ENCODE data around the gene FKTN. TPM values are rescaled to one million over a fixed set of nuclear protein-coding genes. Genes with fewer than 3 reads are reported as not detected.
A peak's percentile ranks its signal among the peaks of the same experiment; 100 is the strongest.

The FKTN gene
- total RNA-seq (10 to 100 TPM in 2 of 5 donors, 1 to 10 TPM in 3; 1.7 to 39.7 (median 8.5) TPM), polyA plus RNA-seq (1 to 10 TPM; 1.8 to 3.6 (median 3.1) TPM)
- long read RNA-seq, donor 1 = 0 reads
- long read RNA-seq, donor 2 = 0 reads
- long read RNA-seq, donor 3 = 0 reads
- long read RNA-seq, donor 4 = 0 reads
- long read RNA-seq, donor 5, partial matches to known transcripts = 0 of 1 reads
- long read RNA-seq, donor 5, other reads (novel, unspliced or antisense) = 0 of 1 reads
- long read RNA-seq, donor 6, partial matches to known transcripts = 0 of 1 reads
- long read RNA-seq, donor 6, other reads (novel, unspliced or antisense) = 0 of 1 reads
- long read RNA-seq, donor 7, full-length matches to known transcripts = 1 of 1 reads
- long read RNA-seq, donor 7, partial matches to known transcripts = 0 of 1 reads
- long read RNA-seq, donor 7, other reads (novel, unspliced or antisense) = 0 of 1 reads
- long read RNA-seq, donor 8, partial matches to known transcripts = 0 of 1 reads
- long read RNA-seq, donor 8, other reads (novel, unspliced or antisense) = 0 of 1 reads
- long read RNA-seq, donor 9 = 0 reads
- long read RNA-seq, donor 10, full-length matches to known transcripts = 1 of 1 reads
- long read RNA-seq, donor 10, partial matches to known transcripts = 0 of 1 reads
- long read RNA-seq, donor 10, other reads (novel, unspliced or antisense) = 0 of 1 reads

DNA sequence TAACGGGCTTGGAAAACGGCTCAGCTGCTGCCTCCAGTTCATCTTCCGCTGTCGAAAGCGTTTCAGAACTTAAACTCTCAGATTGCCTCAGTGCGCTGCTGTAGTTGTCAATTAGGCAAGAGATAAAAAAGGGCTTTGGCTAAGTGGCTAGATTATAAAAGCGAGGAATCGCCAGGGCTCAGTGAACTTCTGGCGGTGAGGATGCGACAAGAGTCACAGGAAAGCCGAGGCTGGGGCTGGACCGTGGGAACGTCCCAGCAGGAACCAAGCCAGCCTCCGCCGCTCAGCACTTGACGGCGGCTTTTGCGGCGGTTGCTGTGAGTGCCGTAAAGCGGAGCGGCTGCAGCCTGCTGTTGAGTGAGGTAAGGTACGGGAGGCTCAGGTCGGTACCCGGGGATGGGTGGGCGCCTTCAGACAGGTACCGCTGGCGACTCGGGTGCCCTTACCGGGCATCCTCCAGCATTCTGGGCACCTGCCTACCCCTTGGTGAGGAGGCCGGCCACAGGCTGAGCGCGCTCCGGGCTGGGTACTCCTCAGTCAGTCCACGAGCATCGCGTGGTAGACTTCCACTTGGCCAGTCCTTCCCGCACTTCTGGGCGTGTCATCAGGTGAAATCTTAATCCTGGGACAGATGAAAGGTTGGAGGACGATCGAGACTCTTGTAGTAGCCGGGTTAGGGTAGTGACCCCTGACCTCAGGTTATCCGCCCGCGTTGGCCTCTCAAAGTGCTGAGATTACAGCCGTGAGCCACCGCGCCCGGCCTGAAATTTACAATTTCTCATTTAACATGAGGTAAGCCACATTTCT lies at the start of gene FKTN:
TSS of gene FKTN (plus strand) at position 328 of the 807 bp plus-strand sequence. CDS start 16,902 bp downstream, outside the sequence.
- Histone ChIP-seq H3K27me3 (no peaks in the 10 kb centered on the region), H3K36me3 (peaks cover 0 to under 1% (median 0%) of the 10 kb centered on the region in 4 donors), H3K4me1 (peaks cover 0 to 28% (median 15%) of the 10 kb centered on the region in 4 donors), H3K4me3 (peak within 1 kb of the TSS; percentile 63 to 86 (median 83)), H3K27ac (peak within 1 kb of the TSS; percentile 61 to 75 (median 73)), H3K9me3 (peaks cover 0 to 10% (median 2%) of the 10 kb centered on the region in 4 donors)
- peak; percentile 90 to 96 for DNase-seq
- intact Hi-C loops (cut with DNase I; ENCODE audit: low total_unique reads) = no loop called here
- WGBS, 5 donors = 0 to 1% (median 1%) methylated on average over 22 to 49 of the region's 49 CpGs
- TF ChIP-seq POLR2AphosphoS5 (IDR thresholded peaks at IDR 0.05) = peak; percentile 12 to 84 (median 74)
- TF ChIP-seq EP300 (IDR thresholded peaks at IDR 0.05) = no peak
- TF ChIP-seq POLR2A (IDR thresholded peaks at IDR 0.05) = no peak

DNA sequence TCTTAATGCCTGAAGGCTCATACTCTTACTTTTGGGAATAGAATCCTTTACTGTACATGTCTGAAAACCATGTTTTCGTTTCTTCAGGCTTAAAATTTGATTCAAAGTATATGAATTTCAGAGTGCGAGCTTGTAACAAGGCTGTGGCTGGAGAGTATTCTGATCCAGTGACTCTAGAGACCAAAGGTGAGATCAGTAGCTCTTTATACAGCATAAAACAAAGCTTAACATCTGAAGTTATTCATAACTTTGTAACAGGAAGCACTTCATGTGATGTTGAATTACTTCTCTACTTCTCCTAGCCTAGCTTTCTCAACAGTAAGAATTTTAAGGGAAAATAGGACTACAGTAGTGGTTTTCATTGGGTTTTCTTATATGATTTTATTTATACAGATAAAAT lies 49.4 kb upstream of the FKTN start:
- Histone ChIP-seq H3K27me3 (no peaks in the 10 kb centered on the region), H3K36me3 (peaks cover 0 to 7% (median 3%) of the 10 kb centered on the region in 4 donors), H3K27ac (no peak overlapping the region), H3K9me3 (no peaks in the 10 kb centered on the region), H3K4me3 (no peak overlapping the region), H3K4me1 (peaks cover 0 to 11% (median 0%) of the 10 kb centered on the region in 4 donors)
- TF ChIP-seq POLR2AphosphoS5 (IDR thresholded peaks at IDR 0.05) (no peak), EP300 (IDR thresholded peaks at IDR 0.05) (no peak), POLR2A (IDR thresholded peaks at IDR 0.05) (no peak)
- TF ChIP-seq, protein P1, sequence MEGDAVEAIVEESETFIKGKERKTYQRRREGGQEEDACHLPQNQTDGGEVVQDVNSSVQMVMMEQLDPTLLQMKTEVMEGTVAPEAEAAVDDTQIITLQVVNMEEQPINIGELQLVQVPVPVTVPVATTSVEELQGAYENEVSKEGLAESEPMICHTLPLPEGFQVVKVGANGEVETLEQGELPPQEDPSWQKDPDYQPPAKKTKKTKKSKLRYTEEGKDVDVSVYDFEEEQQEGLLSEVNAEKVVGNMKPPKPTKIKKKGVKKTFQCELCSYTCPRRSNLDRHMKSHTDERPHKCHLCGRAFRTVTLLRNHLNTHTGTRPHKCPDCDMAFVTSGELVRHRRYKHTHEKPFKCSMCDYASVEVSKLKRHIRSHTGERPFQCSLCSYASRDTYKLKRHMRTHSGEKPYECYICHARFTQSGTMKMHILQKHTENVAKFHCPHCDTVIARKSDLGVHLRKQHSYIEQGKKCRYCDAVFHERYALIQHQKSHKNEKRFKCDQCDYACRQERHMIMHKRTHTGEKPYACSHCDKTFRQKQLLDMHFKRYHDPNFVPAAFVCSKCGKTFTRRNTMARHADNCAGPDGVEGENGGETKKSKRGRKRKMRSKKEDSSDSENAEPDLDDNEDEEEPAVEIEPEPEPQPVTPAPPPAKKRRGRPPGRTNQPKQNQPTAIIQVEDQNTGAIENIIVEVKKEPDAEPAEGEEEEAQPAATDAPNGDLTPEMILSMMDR (IDR thresholded peaks at IDR 0.05) = no peak
- WGBS, 5 donors = 88 to 97% (median 94%) methylated on average over 2 of the region's 2 CpGs
- intact Hi-C loops (cut with DNase I; ENCODE audit: low total_unique reads) = no loop called here
- DNase-seq = no peak

DNA sequence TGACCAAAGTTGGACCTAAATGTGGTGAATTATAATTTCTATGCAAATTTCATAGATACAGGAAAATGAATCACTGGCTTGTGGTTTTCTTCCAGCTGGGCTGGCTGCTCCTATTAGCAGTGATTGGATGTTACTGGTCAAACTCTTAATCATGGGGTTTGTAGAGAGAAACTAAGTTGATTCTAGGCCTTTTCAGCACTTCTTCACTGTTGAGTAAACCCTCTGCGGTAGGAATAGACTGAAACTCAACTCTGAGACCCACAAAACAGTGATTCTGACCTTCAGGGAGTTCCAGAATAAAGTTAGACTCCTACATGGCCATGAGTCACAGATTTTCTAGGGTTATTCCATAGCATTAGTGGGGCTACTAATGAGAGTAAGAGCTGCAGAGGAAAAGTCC lies 47.9 kb upstream of the FKTN start:
- no peak for DNase-seq
- Histone ChIP-seq H3K4me3 (no peak overlapping the region), H3K27ac (no peak overlapping the region), H3K9me3 (no peaks in the 10 kb centered on the region), H3K4me1 (peaks cover 0 to 11% (median 0%) of the 10 kb centered on the region in 4 donors), H3K27me3 (no peaks in the 10 kb centered on the region), H3K36me3 (peaks cover 0 to 15% (median 4%) of the 10 kb centered on the region in 4 donors)
- intact Hi-C loops (cut with DNase I; ENCODE audit: low total_unique reads) = no loop called here
- WGBS, 5 donors = 78 to 93% (median 85%) methylated on average over 1 of the region's 1 CpG
- TF ChIP-seq POLR2AphosphoS5 (IDR thresholded peaks at IDR 0.05) = no peak
- TF ChIP-seq, protein P1 (IDR thresholded peaks at IDR 0.05) = no peak

DNA sequence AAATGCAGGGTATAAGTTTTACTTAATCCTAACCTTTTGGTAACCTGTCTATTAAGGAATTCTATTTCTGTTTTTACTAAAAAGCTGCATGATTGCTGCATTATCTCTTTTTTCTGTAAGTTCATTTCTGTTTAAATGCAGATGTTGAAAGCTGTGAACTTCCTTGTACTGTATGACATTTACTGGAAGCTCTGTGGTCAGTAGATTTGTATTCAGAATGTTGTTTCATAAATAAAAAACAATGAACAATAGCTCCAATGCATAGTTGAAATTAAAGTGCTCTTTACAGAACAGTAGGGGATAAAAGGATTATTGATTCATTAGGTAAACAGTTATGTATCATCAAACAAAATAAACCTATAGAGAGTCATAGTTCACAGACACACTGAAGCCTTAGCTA lies 46.5 kb upstream of the FKTN start:
- no peak for DNase-seq
- no peak for TF ChIP-seq EP300 (IDR thresholded peaks at IDR 0.05)
- TF ChIP-seq, protein P1 (IDR thresholded peaks at IDR 0.05) = no peak
- no peak for TF ChIP-seq POLR2AphosphoS5 (IDR thresholded peaks at IDR 0.05)
- TF ChIP-seq POLR2A (IDR thresholded peaks at IDR 0.05) = no peak
- H3K27me3 ChIP-seq = no peaks in the 10 kb centered on the region
- H3K36me3 ChIP-seq = peaks cover 0 to 28% (median 10%) of the 10 kb centered on the region in 4 donors
- H3K4me3 ChIP-seq = no peak overlapping the region
- peaks cover 0 to 11% (median 0%) of the 10 kb centered on the region in 4 donors for H3K4me1 ChIP-seq
- H3K9me3 ChIP-seq = no peaks in the 10 kb centered on the region
- H3K27ac ChIP-seq = no peak overlapping the region
- intact Hi-C loops (cut with DNase I; ENCODE audit: low total_unique reads) = no loop called here

All from stomach (tissue), 19 donors.